Stimulated activated CD4-positive, alpha-beta T cell treated with anti-CD3 and anti-CD28 coated beads, TNF-alpha, amount 100 ng/mL, for 1 hour (primary cell): ENCODE measurements around the gene USF3.

ENCODE experiments used
- DNase-seq, 3 donors: peaks; one replicate each; pipeline ENCODE4 v3.0.0-alpha.2; 2020; ENCODE audit warnings: low read depth in 3 of 3, low spot score in 1 of 3

The USF3 gene

DNA sequence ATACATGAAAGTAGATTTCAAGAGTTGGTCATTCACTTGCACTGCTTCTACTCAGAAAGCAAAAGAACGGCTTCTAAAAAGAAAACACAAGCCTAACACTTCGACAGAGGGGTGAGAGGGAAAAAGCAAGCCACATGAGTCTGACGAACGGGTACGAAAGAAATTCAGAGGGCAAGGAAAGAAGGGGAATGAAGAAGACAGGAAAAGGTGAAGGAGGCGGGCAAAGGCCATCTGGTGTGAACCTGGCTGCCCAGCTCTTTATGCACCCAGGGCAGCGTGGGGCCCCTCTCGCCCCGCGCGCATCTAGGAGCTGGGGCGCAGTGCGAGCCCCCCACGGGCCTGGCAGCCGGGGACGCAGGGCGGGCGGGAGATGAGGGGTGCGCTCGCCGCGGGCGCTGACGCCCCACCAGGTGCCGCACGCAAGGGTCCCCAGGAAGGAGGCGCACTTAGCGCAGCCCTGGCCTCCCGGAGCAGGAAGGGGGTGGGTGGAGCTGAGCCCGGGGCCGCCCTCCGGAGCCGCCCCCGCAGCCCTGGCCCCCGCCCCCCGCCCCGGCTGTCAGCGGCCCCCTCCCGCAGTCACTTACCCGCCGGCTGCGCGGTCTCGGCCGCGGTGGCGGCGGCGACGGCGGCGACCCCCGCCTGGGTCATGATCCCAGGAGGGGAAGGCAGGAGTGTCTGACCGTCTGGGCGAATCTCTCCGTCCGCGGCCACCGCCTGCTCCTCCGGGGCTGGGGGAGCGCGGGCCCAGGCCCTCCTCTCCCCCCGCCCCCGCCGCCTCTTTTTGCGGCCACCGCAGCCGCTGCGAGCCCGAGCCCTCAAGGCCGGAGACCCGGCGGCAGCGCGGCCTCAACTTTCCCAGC lies at the start of gene USF3:
Gene USF3, minus strand, starts transcription at position 857 of the 860 bp plus-strand sequence. CDS start 21,764 bp downstream, outside the sequence.
- peak; percentile 61 to 71 (median 65) for DNase-seq

GRCh38 chr3:113745756-113746547 lies 49.5 kb upstream of the USF3 start, which contains the start of gene NAA50:
NAA50 (minus strand) TSS chr3:113746249; CDS start chr3:113745949, 300 bp downstream.
- DNase-seq = peak; percentile 84 to 93 (median 91)

- DNase-seq = peak; percentile 46 to 55 (median 52)
Observed at GRCh38 chr3:113744941-113745755, 48.7 kb upstream of the USF3 start.

- DNase-seq = no peak
Observed at GRCh38 chr3:113743006-113743630, 46.7 kb upstream of the USF3 start.

GRCh38 chr3:113741620-113742019 lies 45.2 kb upstream of the USF3 start:
- DNase-seq = no peak

- DNase-seq = no peak
Observed at GRCh38 chr3:113741086-113741485, 44.6 kb upstream of the USF3 start.

DNA sequence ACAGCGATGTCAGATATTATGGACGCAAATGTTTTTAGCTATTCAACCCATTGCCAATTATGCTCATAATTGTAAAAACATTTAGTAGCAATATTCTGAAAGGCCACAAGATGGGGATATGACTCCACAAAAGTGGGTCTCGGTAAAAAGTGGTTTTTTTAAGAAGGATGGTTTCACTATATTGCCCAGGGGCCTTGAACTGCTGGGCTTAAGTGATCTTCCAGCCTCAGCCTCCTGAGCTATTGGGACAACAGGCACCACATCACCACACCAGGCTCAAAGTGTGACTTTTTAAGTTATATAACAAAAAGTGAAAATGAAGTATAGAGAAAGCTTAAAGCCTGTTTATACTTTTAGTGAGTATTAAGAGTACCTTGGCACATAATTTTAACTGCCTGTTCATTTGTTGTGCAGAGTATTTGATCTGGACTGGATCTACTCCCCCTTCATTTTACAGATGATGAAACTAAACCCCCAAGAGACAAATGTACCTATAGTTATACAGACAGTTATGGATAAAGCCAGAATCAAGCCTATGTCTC lies 40.2 kb upstream of the USF3 start:
- DNase-seq = no peak

- DNase-seq = no peak
Observed at GRCh38 chr3:113731694-113732093, 35.3 kb upstream of the USF3 start.

GRCh38 chr3:113730550-113730949 lies 34.1 kb upstream of the USF3 start:
- no peak for DNase-seq

DNA sequence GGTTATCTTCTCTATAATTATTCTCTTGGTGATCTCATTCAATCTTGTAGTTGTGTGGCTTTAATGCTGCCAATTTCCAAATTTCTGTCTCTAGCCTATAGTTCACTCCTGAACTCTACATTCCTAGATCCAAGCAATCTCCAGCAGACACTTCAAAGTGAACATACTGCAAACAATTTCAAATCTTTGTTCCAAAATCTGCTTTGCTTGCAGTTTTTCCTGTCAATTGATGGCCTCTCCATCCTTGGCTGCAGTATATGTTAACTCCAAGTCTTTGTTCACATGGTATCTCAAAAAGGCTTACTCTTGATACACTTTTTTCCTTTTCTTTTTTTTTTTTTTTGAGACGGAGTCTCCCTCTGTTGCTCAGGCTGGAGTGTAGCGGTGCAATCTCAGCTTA lies 32.2 kb upstream of the USF3 start:
- no peak for DNase-seq

- DNase-seq = no peak
Observed at GRCh38 chr3:113721636-113722035, 25.2 kb upstream of the USF3 start.

DNA sequence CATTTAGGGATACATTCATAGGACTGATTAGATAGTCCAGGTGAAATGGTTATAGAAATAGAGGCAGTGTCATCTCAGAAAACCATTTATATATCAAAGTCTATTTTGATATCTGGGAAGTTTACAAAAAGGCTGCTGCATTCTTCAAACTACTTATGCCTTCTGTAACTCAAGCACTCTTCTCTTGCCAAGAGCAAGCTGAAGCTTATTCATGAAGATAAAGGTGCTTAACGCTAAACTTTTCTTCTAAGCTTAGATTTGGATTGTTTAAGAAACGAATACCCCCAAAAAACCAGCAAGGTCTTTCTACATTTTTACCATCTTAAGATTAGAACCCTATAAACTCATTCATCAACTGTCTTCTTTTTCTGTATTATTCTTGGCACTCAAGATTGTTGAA lies 23.3 kb upstream of the USF3 start:
- DNase-seq = no peak

DNA sequence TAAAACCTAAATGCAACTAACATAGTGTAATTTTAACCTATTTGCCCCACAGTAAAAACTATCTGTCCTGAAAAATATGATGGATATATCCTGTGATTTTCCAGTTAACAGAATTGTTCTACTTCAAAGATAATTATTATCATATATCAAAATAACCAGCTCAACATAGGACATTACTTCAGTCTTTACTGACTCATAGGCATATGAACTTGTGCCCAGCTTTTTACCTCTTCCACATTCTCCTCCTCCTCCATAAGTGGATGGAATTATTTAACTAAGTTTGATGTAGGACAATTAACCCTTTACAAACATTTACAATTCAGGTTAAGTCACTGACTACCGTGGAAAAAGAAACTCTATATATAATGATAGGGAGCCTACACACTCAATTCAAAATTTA lies 22.9 kb upstream of the USF3 start:
- no peak for DNase-seq

- no peak for DNase-seq
Observed at GRCh38 chr3:113717818-113718217, 21.4 kb upstream of the USF3 start.

DNA sequence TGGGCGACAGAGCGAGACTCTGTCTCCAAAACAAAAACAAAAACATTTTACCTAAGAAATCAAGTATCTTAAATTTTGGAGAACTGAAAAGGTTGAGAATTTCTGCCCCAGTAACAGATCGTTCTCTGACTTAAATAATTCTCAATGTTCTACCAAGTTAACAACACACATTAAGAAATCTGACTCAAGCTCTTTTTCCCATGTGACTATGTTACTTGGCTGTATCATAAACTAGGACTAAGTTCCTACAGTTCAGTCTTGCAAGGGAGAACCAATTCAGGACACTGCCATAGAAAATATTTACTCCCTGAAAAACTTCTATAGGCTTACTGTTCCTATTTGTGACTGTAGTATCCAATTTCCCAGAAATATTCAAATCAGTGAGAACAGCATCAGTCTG lies 20.9 kb upstream of the USF3 start:
- DNase-seq = no peak

GRCh38 chr3:113714702-113715101 lies 18.3 kb upstream of the USF3 start:
- no peak for DNase-seq

DNA sequence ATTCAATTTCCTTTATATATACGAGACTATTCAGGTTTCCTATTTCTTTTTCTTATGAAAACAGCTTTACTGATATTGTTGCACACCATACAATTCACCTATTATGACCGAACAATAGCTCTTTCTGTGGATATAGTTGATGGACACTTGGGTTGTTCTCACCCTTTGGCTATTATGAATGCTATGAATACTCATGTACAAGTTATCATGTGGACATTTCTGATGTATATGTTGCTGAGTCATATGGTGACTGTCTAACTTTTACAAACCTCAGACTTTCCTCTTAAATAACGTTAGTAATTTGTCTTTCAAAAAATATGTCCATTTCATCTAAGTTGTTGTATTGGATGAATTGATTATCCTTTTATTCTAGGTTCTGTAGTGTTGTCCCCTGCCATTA lies 15.7 kb upstream of the USF3 start:
- DNase-seq = no peak

DNA sequence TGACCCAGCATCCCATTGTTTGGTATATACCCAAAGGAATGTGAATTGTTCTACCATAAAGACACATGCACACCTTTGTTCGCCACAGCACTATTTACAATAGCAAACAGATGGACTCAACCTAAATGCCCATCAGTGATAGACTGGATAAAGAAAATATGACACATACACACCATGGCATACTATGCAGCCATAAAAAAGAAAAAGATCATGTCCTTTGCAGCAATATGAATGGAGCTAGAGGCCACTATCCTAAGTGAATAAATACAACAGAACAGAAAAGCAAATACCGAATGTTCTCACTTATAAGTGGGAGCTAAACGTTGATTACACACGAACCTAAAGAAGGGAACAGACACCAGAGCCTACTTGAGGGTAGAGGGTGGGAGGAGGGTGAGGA lies 11.4 kb upstream of the USF3 start:
- no peak for DNase-seq

DNA sequence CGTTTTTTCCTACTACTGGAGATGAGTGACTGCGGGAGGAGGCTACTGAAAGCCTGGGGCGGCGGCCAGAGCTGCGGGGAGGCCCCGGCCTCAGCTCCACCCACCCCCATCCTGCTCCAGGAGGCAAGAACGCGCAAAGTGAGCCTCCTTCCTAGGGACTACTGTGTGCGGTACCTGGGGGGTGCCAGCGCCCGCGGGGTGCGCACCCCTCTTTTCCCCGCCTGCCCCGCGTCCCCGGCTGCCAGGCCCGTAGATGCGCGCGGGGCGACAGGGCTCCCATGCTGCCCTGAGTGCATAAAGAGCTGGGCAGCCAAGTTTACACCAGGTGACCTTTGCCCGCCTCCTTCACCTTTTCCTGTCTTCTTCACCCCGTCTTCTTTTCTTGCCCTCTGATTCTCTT lies 2.5 kb upstream of the USF3 start:
- DNase-seq = no peak

- no peak for DNase-seq
Observed at GRCh38 chr3:113698213-113698742, 1.8 kb upstream of the USF3 start.
